ENCODE measurements around the gene C2orf15. TPM values are rescaled to one million over a fixed set of nuclear protein-coding genes. Genes with fewer than 3 reads are reported as not detected.

The C2orf15 gene
- total RNA-seq, 4 donors from 2014 or later: 0.49 to 1.2 (median 0.86) TPM

DNA sequence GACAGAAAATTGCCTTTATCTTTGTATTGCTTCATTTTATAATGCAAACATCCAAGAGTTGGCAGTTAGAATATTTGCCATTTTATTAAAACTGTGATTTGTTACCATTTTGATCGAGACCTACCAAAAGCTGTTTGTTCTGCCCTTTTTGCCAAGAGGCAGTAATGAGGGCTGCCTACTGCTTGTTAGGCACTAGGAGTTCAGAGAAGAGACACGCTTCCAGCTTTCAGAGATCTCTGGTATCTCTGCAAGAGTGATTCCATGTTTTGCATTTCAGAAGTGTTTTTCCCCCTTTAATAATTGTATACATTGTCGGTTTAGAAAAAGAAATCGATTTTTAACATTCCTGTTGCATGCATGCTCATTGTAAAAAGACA is 40.1 kb downstream of the C2orf15 start:
- TF ChIP-seq CTCF (IDR thresholded peaks at IDR 0.05) (no peak), POLR2A (IDR thresholded peaks at IDR 0.05) (no peak)
- no peak for DNase-seq
- Histone ChIP-seq H3K27me3 (no peaks in the 10 kb centered on the region), H3K27ac (peak overlapping the region in 3 of 4 donors; percentile 67 to 81 (median 80)), H3K9me3 (no peaks in the 10 kb centered on the region), H3K36me3 (peaks cover 0 to 5% (median 0%) of the 10 kb centered on the region in 3 donors), H3K4me3 (peak overlapping the region; percentile 58 to 97 (median 63)), H3K4me1 (peaks cover 14 to 55% (median 21%) of the 10 kb centered on the region in 3 donors)
- intact Hi-C loops (cut with DNase I): loop anchor here (10.0 kb wide), 1 partner anchor 153 kb away; the partner anchor contains the start of genes EIF5B and TXNDC9
- 2 to 9% methylated on average over 4 of the region's 4 CpGs for WGBS, 2 donors

DNA sequence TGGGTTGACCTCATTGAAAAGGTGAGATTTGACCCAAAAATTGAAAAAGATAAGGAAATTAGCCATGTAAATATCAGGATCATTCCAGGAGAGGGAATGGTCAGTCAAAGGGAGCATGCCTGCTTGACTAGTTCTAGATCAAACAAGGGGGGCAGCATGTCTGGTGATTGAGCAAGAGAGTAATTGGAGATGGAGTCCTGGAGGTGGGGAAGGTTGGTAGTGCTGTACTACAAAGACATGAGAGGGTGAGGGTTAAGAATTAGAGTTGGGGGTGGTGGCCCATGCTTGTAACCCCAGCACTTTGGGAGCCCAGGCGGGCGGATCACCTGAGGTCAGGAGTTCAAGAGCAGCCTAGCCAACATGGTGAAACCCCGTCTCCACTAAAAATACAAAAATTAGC is 41.5 kb downstream of the C2orf15 start:
- Histone ChIP-seq H3K27ac (no peak overlapping the region), H3K9me3 (no peaks in the 10 kb centered on the region), H3K4me3 (no peak overlapping the region), H3K4me1 (peaks cover 14 to 55% (median 21%) of the 10 kb centered on the region in 3 donors), H3K36me3 (peaks cover 0 to 19% (median 5%) of the 10 kb centered on the region in 3 donors), H3K27me3 (no peaks in the 10 kb centered on the region)
- intact Hi-C loops (cut with DNase I): loop anchor here (10.0 kb wide), 1 partner anchor 152 kb away; the partner anchor contains the start of genes EIF5B and TXNDC9
- DNase-seq: no peak
- 86 to 100% methylated on average over 2 to 3 of the region's 3 CpGs for WGBS, 2 donors
- TF ChIP-seq POLR2A (IDR thresholded peaks at IDR 0.05) (no peak), CTCF (IDR thresholded peaks at IDR 0.05) (no peak)

DNA sequence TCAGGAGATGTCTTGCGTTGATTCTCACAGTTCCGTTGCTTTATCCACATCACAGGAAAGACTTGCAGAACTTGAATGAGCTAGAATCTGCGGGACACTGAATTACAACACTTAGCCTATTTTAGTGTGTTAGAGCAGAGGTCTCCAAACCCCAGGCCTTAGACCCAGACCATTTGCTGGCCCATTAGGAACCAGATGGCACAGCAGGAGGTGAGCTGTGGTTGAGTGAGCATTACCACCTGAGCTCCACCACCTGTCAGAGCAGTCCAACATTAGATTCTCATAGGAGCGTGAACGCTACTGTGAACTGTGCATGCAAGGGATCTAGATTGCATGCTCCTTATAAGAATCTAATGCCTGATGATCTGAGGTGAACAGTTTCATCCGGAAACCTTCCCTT is 43.3 kb downstream of the C2orf15 start:
- 70 to 94% methylated on average over 6 of the region's 6 CpGs for WGBS, 2 donors

DNA sequence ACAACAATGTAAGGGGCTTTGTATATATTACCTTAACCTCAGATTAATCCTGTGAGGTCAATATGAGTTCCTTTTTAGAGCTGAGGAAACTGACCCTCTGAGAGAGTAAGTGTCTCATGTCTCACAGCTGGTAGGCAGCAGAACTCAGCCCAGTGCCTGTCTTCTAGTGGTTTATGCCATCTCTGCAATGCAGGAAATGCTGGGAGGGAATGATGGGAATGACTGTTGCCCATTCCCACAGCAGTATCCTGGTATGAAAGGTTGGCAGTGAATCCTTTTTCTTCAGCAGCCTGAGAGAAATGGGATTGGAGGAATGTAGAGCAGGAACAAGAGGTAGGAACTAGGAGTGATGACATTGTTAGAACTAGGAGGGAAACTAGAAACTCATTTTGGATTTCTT is 45.5 kb downstream of the C2orf15 start:
- DNase-seq: no peak
- H3K27ac ChIP-seq: no peak overlapping the region
- peaks cover 0 to 25% (median 6%) of the 10 kb centered on the region in 3 donors for H3K4me1 ChIP-seq
- intact Hi-C loops (cut with DNase I): loop anchor here (10.0 kb wide), 1 partner anchor 148 kb away; the partner anchor contains the start of genes EIF5B and TXNDC9
- H3K4me3 ChIP-seq: no peak overlapping the region
- H3K27me3 ChIP-seq: no peaks in the 10 kb centered on the region
- no peaks in the 10 kb centered on the region for H3K9me3 ChIP-seq
- TF ChIP-seq POLR2A (IDR thresholded peaks at IDR 0.05): no peak
- no peak for TF ChIP-seq CTCF (IDR thresholded peaks at IDR 0.05)
- peaks cover 0 to 59% (median 9%) of the 10 kb centered on the region in 3 donors for H3K36me3 ChIP-seq

More for the DNA sequence above, 43.3 kb downstream of the C2orf15 start:
- no peaks in the 10 kb centered on the region for H3K9me3 ChIP-seq
- no peak overlapping the region for H3K4me3 ChIP-seq
- H3K27me3 ChIP-seq: no peaks in the 10 kb centered on the region
- peaks cover 0 to 37% (median 9%) of the 10 kb centered on the region in 3 donors for H3K36me3 ChIP-seq
- H3K27ac ChIP-seq: no peak overlapping the region
- no peak for DNase-seq
- no peak for TF ChIP-seq POLR2A (IDR thresholded peaks at IDR 0.05)
- TF ChIP-seq CTCF (IDR thresholded peaks at IDR 0.05): no peak
- H3K4me1 ChIP-seq: peaks cover 5 to 40% (median 18%) of the 10 kb centered on the region in 3 donors
- intact Hi-C loops (cut with DNase I): loop anchor here (10.0 kb wide), 1 partner anchor 150 kb away; the partner anchor contains the start of genes EIF5B and TXNDC9

GRCh38 chr2:99188357-99188756 is 46.9 kb downstream of the C2orf15 start:
- H3K9me3 ChIP-seq: no peaks in the 10 kb centered on the region
- peaks cover 0 to 12% (median 0%) of the 10 kb centered on the region in 3 donors for H3K4me1 ChIP-seq
- 95 to 97% methylated on average over 3 of the region's 3 CpGs for WGBS, 2 donors
- peaks cover 0 to 72% (median 9%) of the 10 kb centered on the region in 3 donors for H3K36me3 ChIP-seq
- no peaks in the 10 kb centered on the region for H3K27me3 ChIP-seq
- H3K4me3 ChIP-seq: no peak overlapping the region
- DNase-seq: no peak
- TF ChIP-seq POLR2A (IDR thresholded peaks at IDR 0.05) (no peak), CTCF (IDR thresholded peaks at IDR 0.05) (no peak)
- intact Hi-C loops (cut with DNase I): loop anchor here (10.0 kb wide), 1 partner anchor 146 kb away; the partner anchor contains the start of genes EIF5B and TXNDC9
- no peak overlapping the region for H3K27ac ChIP-seq
